HL-60/S4 treated with retinoic acid at 250 ng/mL for 4 days and 3 days (cell line): ENCODE data around the gene STIL.
"Not testable (repeated sequence)": the region's sequence is repeated elsewhere in the genome, so short reads cannot be mapped to it uniquely, and the experiment has no call there.

Experiments used
- in situ Hi-C: fragments of 300-500 bp; cut with MboI; formaldehyde crosslinking; loops from 2 replicates; pipeline ENCODE4 v1.7.0; 2022; ENCODE audit warnings: low sequenced_read_pairs

Gene STIL

GRCh38 chr1:47223174-47223920 is 90.6 kb downstream of the STIL start:
- in situ Hi-C loops, result no loop called here

GRCh38 chr1:47222476-47222875 is 91.5 kb downstream of the STIL start:
- in situ Hi-C loops, result no loop called here

- in situ Hi-C loops, result no loop called here
These were observed 94.2 kb downstream of the STIL start for GRCh38 chr1:47219590-47220220.

GRCh38 chr1:47219001-47219400 is 94.9 kb downstream of the STIL start:
- in situ Hi-C loops, result no loop called here

- in situ Hi-C loops, result no loop called here
These were observed 97.5 kb downstream of the STIL start for GRCh38 chr1:47216278-47217059.

- in situ Hi-C loops, result no loop called here
These were observed 98.2 kb downstream of the STIL start for GRCh38 chr1:47215713-47216112.

GRCh38 chr1:47214549-47214948 is 99.4 kb downstream of the STIL start:
- in situ Hi-C loops, result no loop called here

- in situ Hi-C loops, result no loop called here
These were observed 100.5 kb downstream of the STIL start for GRCh38 chr1:47213230-47213963.

GRCh38 chr1:47212636-47213229 is 101.2 kb downstream of the STIL start:
- in situ Hi-C loops, result no loop called here

- in situ Hi-C loops, result no loop called here
These were observed 102.1 kb downstream of the STIL start for GRCh38 chr1:47211796-47212269.

- in situ Hi-C loops, result no loop called here
These were observed 103.3 kb downstream of the STIL start for GRCh38 chr1:47210666-47211065.

GRCh38 chr1:47209725-47210325 is 104.1 kb downstream of the STIL start:
- in situ Hi-C loops, result no loop called here

GRCh38 chr1:47209091-47209490 is 104.9 kb downstream of the STIL start:
- in situ Hi-C loops, result no loop called here

GRCh38 chr1:47208374-47208850 is 105.5 kb downstream of the STIL start:
- in situ Hi-C loops, result no loop called here

GRCh38 chr1:47207803-47208373 is 106.1 kb downstream of the STIL start:
- in situ Hi-C loops, result no loop called here

- in situ Hi-C loops, result no loop called here
These were observed 108.0 kb downstream of the STIL start for GRCh38 chr1:47205918-47206317.

- in situ Hi-C loops, result not testable (repeated sequence)
These were observed 110.4 kb downstream of the STIL start for GRCh38 chr1:47203504-47203903.

- in situ Hi-C loops, result no loop called here
These were observed 112.8 kb downstream of the STIL start for GRCh38 chr1:47201179-47201578.
